Mucosa of descending colon (tissue), 3 donors: ENCODE data around the gene GAST. TPM values are rescaled to one million over a fixed set of nuclear protein-coding genes. Genes with fewer than 3 reads are reported as not detected.
A peak's percentile ranks its signal among the peaks of the same experiment; 100 is the strongest.
"Not testable (repeated sequence)": the region's sequence is repeated elsewhere in the genome, so short reads cannot be mapped to it uniquely, and the experiment has no call there.

Experiments used
- ATAC-seq: fragments of 200-7000 bp; cut with Tn5 transposase; one replicate; pipeline ENCODE4 v1.9.1; 2020; ENCODE audit warnings: mild to moderate bottlenecking, moderate library complexity
- DNase-seq, 3 donors: peaks; one replicate each; pipeline ENCODE4 v3.0.0-alpha.2; 2020
- H3K36me3 ChIP-seq: fragments of 200-600 bp; one replicate; pipeline ENCODE4 v1.8.0; 2021; ENCODE audit warnings: low read depth, mild to moderate bottlenecking
- H3K4me1 ChIP-seq: fragments of 200-600 bp; one replicate; pipeline ENCODE4 v1.8.0; 2021; ENCODE audit warnings: low read depth, mild to moderate bottlenecking
- H3K4me3 ChIP-seq: fragments of 200-600 bp; one replicate; pipeline ENCODE4 v1.8.0; 2021; ENCODE audit warnings: mild to moderate bottlenecking
- H3K9me3 ChIP-seq: fragments of 200-600 bp; one replicate; pipeline ENCODE4 v1.8.0; 2021; ENCODE audit warnings: mild to moderate bottlenecking
- intact Hi-C, 2 donors: fragments of 100-400 bp; cut with DNase I in 1 of 2; cut with micrococcal nuclease in 1 of 2; formaldehyde crosslinking; loops; one replicate each; pipeline versions ENCODE4 v1.11.0 to v1.11.1; 2022; cut with DNase I, micrococcal nuclease
- total RNA-seq, 3 donors: library from RNA; stranded (reverse); fragmentation: NEBNext Ultra II Directional in 2 of 3; extraction: Animal tissue kit (Norgen Biotek cat#: 25700) in 2 of 3; gene quantifications; one replicate each; pipeline versions ENCODE4 v1.2.1 to v1.2.4, GENCODE V29; 2021 to 2023
- TF ChIP-seq, protein P1 (sequence below): fragments of 200-600 bp; IDR thresholded peaks from one replicate; pipeline ENCODE4 v1.8.0; 2022; ENCODE audit warnings: antibody characterized with exemption, mild to moderate bottlenecking
- donor health status: DM: no; HTN: no; CAD: no; lungs with moderate emphysema.
- donor health status: DM: no; HTN: no; CAD: no.
- donor health status: DM: no; HTN: yes; CAD: no.

Gene GAST
- total RNA-seq, 3 donors from 2014 or later, result not detected

DNA sequence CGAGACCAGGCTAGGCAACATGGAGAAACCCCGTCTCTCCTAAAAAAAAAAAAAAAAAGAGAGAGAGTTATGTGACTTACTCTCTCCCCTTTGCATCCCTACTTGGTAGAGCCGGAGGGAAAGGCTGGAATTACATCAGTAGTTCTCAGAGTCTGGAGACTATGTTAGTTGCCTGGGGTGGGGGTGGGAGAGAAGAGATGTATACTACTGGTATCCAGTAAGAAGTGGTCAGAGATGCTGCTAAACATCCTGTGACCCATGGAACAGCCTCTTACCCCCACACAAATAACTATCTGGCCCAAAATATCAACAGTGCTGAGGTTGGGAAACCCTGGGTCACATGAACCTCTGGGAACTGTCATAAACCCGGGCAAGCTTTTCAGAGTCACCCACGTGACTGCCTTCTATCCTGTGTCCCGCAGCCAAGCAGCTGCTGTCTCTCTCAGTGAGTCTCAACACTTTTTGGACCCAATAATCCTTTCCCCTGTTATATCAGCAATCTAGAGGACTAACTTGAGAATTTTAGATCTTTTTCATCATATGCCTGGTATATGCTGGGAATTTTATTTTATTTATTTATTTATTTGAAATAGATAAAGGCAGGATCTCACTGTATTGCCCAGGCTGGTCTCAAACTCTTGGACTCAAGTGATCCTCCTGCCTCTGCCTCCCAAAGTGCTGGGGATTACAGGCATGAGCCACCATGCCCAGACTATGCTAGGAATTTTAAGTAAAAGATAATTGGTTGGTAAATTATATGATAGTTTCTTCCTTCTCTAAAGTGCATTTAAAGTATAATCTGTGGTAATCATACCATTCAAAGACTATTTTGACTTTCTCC, 14.8 kb upstream of the GAST start:
- TF ChIP-seq, protein P1, sequence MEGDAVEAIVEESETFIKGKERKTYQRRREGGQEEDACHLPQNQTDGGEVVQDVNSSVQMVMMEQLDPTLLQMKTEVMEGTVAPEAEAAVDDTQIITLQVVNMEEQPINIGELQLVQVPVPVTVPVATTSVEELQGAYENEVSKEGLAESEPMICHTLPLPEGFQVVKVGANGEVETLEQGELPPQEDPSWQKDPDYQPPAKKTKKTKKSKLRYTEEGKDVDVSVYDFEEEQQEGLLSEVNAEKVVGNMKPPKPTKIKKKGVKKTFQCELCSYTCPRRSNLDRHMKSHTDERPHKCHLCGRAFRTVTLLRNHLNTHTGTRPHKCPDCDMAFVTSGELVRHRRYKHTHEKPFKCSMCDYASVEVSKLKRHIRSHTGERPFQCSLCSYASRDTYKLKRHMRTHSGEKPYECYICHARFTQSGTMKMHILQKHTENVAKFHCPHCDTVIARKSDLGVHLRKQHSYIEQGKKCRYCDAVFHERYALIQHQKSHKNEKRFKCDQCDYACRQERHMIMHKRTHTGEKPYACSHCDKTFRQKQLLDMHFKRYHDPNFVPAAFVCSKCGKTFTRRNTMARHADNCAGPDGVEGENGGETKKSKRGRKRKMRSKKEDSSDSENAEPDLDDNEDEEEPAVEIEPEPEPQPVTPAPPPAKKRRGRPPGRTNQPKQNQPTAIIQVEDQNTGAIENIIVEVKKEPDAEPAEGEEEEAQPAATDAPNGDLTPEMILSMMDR, result no peak
- peak; percentile 75 for ATAC-seq

DNA sequence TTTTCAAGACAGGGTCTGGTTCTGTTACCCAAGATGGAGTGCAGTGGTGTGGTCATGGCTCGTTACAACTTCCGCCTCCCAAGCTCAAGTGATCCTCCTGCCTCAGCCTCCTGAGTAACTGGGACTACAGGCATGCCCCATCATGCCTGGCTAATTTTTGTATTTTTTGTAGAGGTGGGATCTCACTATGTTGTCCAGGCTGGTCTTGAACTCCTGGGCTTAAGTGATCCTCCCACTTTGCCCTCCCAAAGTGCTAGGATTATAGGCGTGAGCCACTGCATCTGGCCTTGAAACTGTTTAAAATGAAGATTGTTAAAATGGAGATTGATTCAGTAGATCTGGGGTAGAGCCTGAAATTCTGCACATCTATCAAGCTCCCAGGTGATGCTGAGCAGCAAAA, 11.3 kb upstream of the GAST start:
- ATAC-seq, H3K9me3 ChIP-seq, intact Hi-C loops, H3K4me3 ChIP-seq, H3K4me1 ChIP-seq, H3K36me3 ChIP-seq, DNase-seq: not testable (repeated sequence)

More for the DNA sequence above, 14.8 kb upstream of the GAST start:
- DNase-seq, result peak in 1 of 3 donors; percentile 70
- intact Hi-C loops, result no loop called here
- Histone ChIP-seq H3K4me1 (peaks cover 5% of the 10 kb centered on the region), H3K4me3 (no peak overlapping the region), H3K9me3 (no peaks in the 10 kb centered on the region), H3K36me3 (no peaks in the 10 kb centered on the region)

DNA sequence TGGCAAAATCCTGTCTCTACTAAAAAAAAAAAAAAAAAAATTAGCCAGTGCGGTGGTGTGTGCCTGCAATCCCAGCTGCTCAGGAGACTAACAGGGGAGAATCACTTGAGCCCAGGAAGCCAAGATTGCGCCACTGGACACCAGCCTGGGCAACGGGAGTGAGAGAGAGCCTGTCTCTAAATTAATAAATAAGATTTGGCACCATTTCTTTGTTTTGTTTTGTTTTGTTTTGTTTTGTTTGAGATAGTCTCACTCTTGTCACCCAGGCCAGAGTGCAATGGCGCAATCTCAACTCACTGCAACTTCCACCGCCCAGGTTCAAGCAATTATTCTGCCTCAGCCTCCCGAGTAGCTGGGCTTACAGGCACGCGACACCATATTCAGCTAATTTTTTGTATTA, 9.4 kb upstream of the GAST start:
- intact Hi-C loops, result no loop called here
- TF ChIP-seq, protein P1, result no peak
- Histone ChIP-seq H3K4me3 (no peak overlapping the region), H3K4me1 (peaks cover under 1% of the 10 kb centered on the region), H3K36me3 (no peaks in the 10 kb centered on the region), H3K9me3 (no peaks in the 10 kb centered on the region)
- DNase-seq (no peak), ATAC-seq (no peak)

DNA sequence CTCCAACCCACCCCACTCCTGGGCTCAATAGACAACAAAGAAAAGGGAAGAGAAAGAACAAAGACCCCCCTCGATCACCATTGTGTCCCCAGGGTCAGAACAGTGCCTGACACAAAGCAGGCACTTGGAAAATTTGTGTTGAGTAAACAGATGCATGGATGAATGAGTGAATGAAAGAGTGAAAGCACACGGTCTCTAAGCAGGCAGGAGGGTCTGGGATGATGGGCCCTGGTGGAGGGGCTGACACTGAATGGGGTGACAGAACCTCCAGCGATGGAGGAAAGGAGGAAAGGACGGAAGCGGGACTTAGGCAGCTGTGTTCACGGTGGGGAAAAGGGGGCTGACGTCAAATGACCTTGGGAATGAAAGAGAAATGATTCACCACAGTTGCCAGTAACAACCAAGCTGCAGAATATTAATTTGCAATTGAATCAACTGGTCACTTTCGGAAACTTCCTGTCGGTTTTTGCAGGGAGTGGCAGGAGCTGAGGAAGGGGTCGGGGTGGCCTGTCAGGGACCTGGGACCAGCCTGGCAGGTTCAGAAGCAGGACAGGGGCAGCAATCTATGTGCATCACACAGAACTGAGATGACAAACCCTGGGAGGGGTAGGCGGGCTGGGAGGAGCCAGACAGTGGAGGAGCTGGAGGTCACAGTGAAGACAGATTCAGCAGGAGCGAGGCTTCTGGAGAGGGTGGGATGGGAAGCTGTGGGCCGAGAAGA, 6.7 kb upstream of the GAST start:
- Histone ChIP-seq H3K4me3 (no peak overlapping the region), H3K36me3 (no peaks in the 10 kb centered on the region), H3K9me3 (no peaks in the 10 kb centered on the region), H3K4me1 (no peaks in the 10 kb centered on the region)
- TF ChIP-seq, protein P1, result no peak
- ATAC-seq, result no peak
- no peak for DNase-seq
- intact Hi-C loops, result no loop called here

DNA sequence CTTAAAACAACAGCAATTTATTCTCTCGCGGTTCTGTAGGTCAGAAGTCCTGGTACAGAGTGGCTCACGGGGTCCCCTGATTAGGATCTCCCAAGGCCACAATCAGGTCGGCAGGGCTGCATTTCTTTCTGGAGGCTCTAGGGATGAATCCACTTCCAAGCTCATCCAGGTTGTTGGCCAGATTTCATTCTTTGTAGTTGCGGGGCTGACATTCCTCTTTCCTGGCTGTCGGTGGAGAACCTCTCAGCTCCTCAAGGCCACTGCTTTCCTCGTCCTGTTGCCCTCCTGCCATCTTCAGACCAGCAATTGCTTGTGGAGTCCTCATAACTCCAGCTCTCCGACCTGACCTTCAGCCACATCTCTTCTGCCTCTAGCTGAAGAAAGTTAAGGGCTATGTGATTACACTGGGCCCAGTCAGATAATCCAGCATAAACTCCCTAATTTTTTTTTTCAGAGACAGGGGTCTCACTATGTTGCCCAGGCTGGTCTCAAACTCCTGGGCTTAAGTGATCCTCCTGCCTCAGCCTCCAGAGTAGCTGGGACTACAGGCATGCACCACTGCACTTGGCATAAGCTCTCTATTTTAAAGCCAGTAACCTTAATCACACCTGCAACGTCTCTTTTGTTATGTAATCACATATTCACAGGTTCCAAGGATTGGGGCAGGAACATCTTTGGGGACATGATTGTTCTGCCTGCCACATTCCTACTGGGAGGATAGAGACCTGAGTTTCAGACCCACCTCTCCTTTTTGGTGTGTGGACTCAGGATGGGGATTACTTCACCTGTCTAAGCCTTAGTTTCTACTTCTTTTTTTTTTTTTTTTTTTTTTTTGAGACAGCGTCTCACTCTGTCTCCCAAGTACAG, 4.1 kb upstream of the GAST start:
- Histone ChIP-seq H3K36me3 (no peaks in the 10 kb centered on the region), H3K4me3 (no peak overlapping the region), H3K9me3 (no peaks in the 10 kb centered on the region), H3K4me1 (no peaks in the 10 kb centered on the region)
- intact Hi-C loops, result no loop called here
- DNase-seq, result no peak
- no peak for ATAC-seq
- TF ChIP-seq, protein P1, result no peak
